ENCODE data around the gene ARHGAP24. TPM values are rescaled to one million over a fixed set of nuclear protein-coding genes. Genes with fewer than 3 reads are reported as not detected.

ARHGAP24 gene
- total RNA-seq, 2 experiments from 2014 or later: 0.30 to 0.53 TPM

DNA sequence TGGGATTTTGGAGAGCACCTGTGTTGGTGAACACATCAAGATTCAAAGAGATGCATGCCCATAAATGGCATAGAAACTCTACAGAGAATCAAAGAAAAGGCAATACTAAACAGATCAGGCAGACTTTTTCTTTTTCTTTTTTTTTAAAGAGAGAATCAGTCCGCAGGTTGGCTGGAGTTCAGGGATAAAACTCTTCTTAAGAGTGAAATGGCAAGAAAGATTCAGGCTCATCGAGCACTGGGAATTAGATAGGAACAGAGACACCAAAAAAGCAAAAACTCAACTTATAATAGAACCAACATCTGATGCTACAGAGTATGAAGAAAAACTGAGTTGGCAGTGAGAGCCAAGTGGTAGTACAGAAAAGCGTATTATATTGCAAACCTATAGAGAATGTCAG, 314.3 kb downstream of the ARHGAP24 start:
- H3K36me3 ChIP-seq (ENCODE audit: insufficient read depth, low read length): no peaks in the 10 kb centered on the region
- no peaks in the 10 kb centered on the region for H3K27me3 Mint-ChIP-seq
- TF ChIP-seq CTCF (IDR thresholded peaks at IDR 0.05): no peak
- DNase-seq: no peak
- H3K4me1 Mint-ChIP-seq (ENCODE audit: low read depth): no peaks in the 10 kb centered on the region
- H3K4me3 Mint-ChIP-seq: no peak overlapping the region
- H3K36me3 Mint-ChIP-seq (ENCODE audit: low read depth): no peaks in the 10 kb centered on the region
- H3K27ac ChIP-seq (ENCODE audit: low read depth in 1 of 2, low read length in 2 of 2): no peak overlapping the region
- POLR2A ChIA-PET: no interaction called here
- no peaks in the 10 kb centered on the region for H3K27me3 ChIP-seq (ENCODE audit: control insufficient read depth in 1 of 2, insufficient read depth in 2 of 2, low read length in 2 of 2)
- ATAC-seq (ENCODE audit: poor library complexity): no peak
- no peaks in the 10 kb centered on the region for H3K9me3 ChIP-seq (ENCODE audit: control insufficient read depth in 1 of 2, insufficient read depth in 1 of 2, low read length in 2 of 2)
- intact Hi-C loops (cut with DNase I, micrococcal nuclease): no loop called here
- H3K9me3 Mint-ChIP-seq: no peaks in the 10 kb centered on the region
- CTCF ChIA-PET: no interaction called here
- H3K4me3 ChIP-seq (ENCODE audit: low read length): no peak overlapping the region
- no peaks in the 10 kb centered on the region for H3K4me1 ChIP-seq (ENCODE audit: insufficient read depth, low read length)
- H3K27ac Mint-ChIP-seq: no peak overlapping the region

DNA sequence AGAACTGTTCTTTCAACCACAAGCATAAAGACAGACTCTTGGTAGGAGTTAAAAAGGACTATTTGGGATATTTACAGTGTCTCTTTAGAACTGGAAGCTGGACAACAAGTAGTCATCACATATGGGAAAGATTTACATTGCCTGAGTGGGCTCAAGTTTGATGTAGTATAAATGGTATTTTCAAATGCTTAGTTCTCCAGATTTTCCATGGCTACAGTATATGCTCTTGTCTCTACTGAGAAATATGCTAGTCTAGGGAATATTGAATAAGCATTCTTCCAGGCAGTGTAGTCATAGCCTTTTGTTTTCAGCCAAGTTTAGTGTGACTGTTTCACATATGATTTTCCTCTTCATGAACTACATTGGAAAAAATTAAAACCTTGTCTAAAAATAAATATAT, 315.6 kb downstream of the ARHGAP24 start:
- Histone ChIP-seq H3K27me3 (ENCODE audit: control insufficient read depth in 1 of 2, insufficient read depth in 2 of 2, low read length in 2 of 2) (no peaks in the 10 kb centered on the region), H3K9me3 (ENCODE audit: control insufficient read depth in 1 of 2, insufficient read depth in 1 of 2, low read length in 2 of 2) (no peaks in the 10 kb centered on the region), H3K4me3 (ENCODE audit: low read length) (no peak overlapping the region), H3K36me3 (ENCODE audit: insufficient read depth, low read length) (no peaks in the 10 kb centered on the region), H3K4me1 (ENCODE audit: insufficient read depth, low read length) (no peaks in the 10 kb centered on the region), H3K27ac (ENCODE audit: low read depth in 1 of 2, low read length in 2 of 2) (no peak overlapping the region)
- Mint-ChIP-seq H3K4me3 (no peak overlapping the region), H3K36me3 (ENCODE audit: low read depth) (no peaks in the 10 kb centered on the region), H3K9me3 (no peaks in the 10 kb centered on the region), H3K27me3 (no peaks in the 10 kb centered on the region), H3K27ac (no peak overlapping the region), H3K4me1 (ENCODE audit: low read depth) (no peaks in the 10 kb centered on the region)
- TF ChIP-seq CTCF (IDR thresholded peaks at IDR 0.05): no peak
- intact Hi-C loops (cut with DNase I, micrococcal nuclease): no loop called here
- CTCF ChIA-PET: no interaction called here
- no peak for DNase-seq
- ATAC-seq (ENCODE audit: poor library complexity): no peak
- POLR2A ChIA-PET: no interaction called here

GRCh38 chr4:85792376-85793232, 317.7 kb downstream of the ARHGAP24 start:
- H3K27ac Mint-ChIP-seq: no peak overlapping the region
- H3K4me1 Mint-ChIP-seq (ENCODE audit: low read depth): no peaks in the 10 kb centered on the region
- POLR2A ChIA-PET: no interaction called here
- H3K36me3 Mint-ChIP-seq (ENCODE audit: low read depth): no peaks in the 10 kb centered on the region
- H3K9me3 ChIP-seq (ENCODE audit: control insufficient read depth in 1 of 2, insufficient read depth in 1 of 2, low read length in 2 of 2): peaks cover 0 to 8% of the 10 kb centered on the region in 2 experiments
- H3K9me3 Mint-ChIP-seq: no peaks in the 10 kb centered on the region
- no peaks in the 10 kb centered on the region for H3K27me3 Mint-ChIP-seq
- ATAC-seq (ENCODE audit: poor library complexity) (no peak), DNase-seq (no peak)
- no peak for TF ChIP-seq CTCF (IDR thresholded peaks at IDR 0.05)
- H3K4me3 Mint-ChIP-seq: no peak overlapping the region
- H3K4me1 ChIP-seq (ENCODE audit: insufficient read depth, low read length): no peaks in the 10 kb centered on the region
- H3K4me3 ChIP-seq (ENCODE audit: low read length): no peak overlapping the region
- CTCF ChIA-PET: no interaction called here
- no peaks in the 10 kb centered on the region for H3K27me3 ChIP-seq (ENCODE audit: control insufficient read depth in 1 of 2, insufficient read depth in 2 of 2, low read length in 2 of 2)
- H3K36me3 ChIP-seq (ENCODE audit: insufficient read depth, low read length): no peaks in the 10 kb centered on the region
- intact Hi-C loops (cut with DNase I, micrococcal nuclease): no loop called here
- no peak overlapping the region for H3K27ac ChIP-seq (ENCODE audit: low read depth in 1 of 2, low read length in 2 of 2)

Data from CD4-positive, alpha-beta T cell (primary cell).